Ramos (cell line): ENCODE measurements around the gene CAT.

Experiments used
- in situ Hi-C: fragments of 300-500 bp; cut with MboI; formaldehyde crosslinking; loops from one replicate; pipeline ENCODE4 v1.14.3; 2022; ENCODE audit warnings: low sequenced_read_pairs; ENCODE audit not compliant: unreplicated experiment

CAT gene

DNA sequence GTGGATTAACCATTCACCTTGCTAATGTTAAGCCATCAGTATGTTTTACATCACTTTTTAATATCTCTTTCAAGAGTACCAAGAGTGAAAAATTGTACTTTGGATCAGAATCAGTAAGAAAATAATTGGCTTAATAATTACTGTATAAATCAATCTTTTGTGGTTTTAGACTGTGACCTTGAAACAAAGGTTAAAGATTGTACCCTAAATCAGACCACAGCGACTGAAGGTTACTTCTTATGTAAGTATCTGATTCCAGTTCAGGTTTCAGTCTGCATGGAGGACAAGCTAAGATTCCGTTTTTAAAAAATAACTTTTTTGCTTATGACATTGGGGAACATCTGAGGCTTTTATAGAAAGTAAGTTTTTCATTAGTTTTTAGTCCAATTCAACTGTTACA, 18.9 kb downstream of the CAT start:
- in situ Hi-C loops: no loop called here

DNA sequence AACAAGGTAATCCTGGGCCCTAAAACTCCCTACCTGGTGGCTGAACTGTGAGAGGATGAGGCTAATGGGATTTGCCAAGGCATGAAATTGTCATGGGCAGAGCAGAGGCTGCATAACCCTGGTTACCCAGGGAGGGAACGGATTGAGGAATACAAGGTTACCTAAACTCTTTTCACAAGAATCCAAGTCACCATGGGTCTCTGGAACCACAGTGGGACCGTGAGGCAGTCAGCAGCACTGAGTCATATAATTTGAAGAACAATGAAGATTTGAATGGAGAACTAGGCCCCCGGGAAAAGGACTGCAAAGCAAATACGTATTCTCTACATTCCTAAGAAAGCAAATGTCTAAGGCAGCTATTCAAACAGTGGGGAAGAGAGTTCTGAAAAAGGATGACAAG, 19.8 kb downstream of the CAT start:
- in situ Hi-C loops: no loop called here

DNA sequence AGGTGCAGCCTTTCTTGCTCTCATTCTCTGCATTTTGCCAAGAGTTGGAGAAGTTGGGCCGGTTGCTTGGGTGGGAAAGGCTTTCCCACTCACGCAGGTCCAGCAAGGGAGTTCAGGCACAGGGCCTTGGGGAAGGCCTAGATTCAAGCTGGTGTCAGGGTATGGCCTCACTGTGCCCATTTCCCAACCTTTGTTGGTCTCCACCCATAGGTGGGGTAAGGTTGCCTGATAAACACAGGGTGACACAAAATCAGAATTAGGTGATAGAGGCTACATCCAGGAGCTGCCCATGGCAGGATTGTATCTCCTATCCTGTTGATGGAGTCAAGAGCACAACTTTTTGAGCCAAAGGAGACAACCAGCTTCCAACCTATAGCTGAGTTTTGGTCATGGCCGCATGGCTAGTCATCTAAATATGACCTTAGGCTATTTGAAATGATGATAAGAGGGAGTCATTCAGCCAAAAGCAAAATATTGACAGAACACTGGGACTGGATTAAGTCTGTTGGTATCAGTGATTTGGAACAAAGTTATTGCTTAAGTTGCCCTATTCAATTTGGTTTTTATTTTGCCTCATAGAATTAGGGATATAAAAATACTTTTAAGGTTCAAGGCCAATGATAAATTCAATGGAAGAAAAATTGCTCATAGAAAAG, 20.9 kb downstream of the CAT start:
- in situ Hi-C loops: no loop called here

DNA sequence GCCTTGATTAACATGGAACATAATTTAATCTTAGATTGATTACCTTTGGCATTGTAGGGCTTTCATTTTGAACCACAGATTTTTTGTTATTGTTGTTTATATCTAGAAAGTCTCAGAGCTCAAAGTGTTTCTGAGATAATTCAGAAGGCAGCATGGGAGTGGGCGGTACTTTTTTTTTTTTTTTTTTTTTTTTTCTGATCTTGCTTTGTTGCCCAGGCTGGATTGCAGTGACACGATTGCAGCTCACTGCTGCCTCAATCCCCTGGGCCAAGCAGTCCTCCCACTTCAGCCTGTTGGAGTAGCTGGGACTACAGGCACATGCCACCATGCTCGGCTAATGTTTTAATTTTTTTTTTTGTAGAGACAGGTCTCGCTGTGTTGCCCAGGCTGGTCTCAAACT, 21.5 kb downstream of the CAT start:
- in situ Hi-C loops: no loop called here

DNA sequence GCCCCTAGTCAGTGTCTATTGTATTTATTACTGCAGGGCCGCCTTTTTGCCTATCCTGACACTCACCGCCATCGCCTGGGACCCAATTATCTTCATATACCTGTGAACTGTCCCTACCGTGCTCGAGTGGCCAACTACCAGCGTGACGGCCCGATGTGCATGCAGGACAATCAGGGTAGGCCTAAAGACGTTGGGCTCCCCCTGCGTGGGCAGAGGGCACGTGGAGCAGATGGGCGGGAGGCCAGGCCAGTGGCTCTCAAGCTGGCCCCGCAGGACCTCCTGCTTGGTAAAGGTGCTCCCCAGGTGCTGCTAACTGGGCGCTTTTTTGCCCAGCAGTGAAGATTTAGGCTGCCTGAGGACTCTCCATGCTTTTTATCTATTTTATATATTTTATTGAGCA, 22.5 kb downstream of the CAT start:
- in situ Hi-C loops: no loop called here

DNA sequence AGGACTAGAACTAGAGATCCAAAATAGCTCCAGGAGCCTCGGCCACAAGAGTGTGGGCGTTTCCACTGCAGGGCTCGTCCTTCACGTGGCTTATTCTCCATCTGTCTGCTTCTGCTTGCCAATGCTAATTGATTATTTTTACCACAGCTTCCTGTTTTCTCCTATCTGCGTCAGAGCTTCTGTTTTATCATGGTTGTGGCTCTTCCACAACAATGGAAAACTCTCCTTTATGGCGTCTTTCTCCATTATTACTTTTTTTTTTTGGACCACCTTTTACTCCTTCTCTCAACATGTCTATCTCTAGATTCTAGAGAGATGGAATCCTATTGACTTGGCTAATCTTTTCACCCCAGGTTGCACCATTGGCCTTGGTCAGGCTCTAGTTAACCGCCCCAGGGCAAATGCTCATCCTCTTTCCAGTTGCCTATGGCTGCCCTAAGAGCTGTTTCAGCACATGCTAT, 25.9 kb downstream of the CAT start:
- in situ Hi-C loops: no loop called here

DNA sequence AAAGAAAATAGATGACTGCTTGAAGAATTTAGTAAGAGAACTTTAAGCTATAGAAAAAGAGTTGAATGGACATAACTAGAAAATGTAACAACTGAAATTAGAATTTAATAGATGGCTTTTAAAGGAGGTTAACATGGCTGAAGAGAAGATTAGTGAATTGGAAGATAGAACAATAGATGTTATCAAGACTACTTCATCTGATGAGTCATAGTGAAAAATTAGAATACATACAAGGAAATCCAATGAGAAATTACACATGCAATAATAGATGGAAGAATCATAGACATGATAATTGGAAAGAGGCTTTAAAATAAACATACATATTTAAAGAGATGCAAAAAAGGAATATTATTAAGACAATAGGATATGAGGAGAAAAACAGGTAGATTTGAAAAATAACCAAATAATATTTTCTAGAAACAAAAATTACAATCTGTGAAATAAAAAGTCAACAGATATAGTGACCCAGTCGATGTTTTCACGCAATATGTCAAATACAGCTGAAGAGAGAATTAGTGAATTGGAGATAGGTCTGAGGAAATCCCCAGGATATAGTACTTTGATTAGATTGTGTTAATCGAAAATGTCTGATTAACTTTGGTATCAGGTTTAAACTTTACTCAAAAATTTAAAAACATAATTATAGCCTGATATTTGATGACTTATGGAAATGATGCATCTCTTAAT, 28.2 kb downstream of the CAT start:
- in situ Hi-C loops: no loop called here

DNA sequence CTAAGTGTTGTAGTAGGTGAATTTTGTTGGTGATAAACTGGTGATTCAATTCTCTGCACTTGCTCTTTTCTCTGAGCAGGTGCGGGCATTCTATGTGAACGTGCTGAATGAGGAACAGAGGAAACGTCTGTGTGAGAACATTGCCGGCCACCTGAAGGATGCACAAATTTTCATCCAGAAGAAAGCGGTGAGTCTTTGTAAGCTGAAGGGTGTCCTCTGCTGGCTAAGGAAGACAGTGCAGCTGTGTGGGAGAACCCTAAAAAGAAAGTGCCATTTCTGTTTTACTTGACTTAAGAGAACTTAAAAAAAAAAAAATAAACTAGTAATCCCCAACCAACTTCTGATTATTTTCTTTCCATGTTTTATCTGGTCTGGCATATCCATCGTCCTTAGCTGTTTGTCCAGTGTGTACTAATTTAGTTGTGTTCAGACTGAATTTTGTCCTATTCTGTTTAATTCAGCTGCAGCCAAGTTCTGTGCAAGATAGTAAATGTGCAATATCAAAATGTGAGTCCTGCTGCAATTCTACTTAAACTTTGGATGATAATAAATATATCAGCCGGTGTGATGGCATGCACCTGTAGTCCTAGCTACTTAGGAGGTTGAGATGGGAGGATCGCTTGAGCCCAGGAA, 29.6 kb downstream of the CAT start:
- in situ Hi-C loops: no loop called here

DNA sequence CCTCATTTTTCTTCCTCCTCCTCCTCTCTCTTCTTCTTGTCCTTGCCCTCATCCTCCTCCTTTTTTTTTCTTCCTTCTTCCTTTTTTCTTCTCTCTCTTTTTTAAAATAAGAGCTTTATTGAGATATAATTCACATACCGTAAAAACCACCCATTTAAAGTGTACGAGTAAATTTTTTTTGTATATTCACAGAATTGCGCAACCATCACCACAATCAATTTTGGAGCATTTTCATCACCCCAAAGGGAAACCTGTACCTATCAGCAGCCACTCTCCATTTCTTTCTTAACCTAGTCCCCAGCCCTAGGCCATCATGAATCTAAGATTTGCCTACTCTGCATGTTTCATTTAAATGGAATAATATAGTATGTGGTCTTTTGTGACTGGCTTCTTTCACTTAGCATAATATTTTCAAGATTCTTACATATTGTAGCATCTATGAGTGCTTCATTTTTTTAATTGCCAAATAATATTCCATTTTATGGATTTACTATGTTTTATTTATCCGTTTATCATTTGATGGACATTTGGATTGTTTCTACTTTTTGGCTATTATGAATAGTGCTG, 35.0 kb downstream of the CAT start:
- in situ Hi-C loops: no loop called here

DNA sequence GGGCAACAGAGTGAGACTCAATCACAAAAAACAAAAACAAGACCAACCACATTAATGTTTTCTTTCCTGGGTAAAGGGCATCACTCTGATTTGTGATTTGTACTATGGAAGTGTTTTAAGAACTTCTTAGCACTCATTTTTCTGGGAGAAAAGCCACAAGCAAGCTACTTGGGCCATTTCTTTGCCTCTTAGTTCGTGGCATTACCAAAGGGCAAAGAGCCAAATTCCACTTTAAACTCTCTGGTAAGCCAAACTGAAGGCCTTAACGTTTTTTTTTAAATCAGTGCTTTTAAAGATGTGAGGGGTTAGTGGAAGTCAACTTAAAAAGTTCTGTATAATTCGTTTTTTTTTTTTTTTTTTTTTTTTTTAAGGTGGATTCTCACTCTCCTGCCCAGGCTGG, 36.9 kb downstream of the CAT start:
- in situ Hi-C loops: loop anchor here (25.0 kb wide), 1 partner anchor 313 kb away; no protein-coding TSS in a partner anchor

DNA sequence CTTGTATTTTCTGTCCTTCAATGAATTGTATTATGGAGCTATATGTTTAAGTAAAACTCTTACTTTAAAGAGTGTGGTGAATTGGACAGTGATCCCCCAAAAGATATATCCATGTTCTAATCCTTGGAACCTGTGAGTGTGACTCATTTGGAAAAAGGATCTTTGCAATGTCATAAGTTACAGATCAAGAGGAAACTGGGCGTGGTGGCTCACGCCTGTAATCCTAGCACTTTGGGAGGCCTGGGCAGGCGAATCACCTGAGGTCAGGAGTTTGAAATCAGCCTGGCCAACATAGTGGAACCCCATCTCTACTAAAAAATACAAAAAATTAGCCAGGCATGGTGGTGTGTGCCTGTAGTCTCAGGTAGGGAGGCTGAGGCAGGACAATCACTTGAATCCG, 38.1 kb downstream of the CAT start:
- in situ Hi-C loops: loop anchor here (25.0 kb wide), 1 partner anchor 315 kb away; no protein-coding TSS in a partner anchor

DNA sequence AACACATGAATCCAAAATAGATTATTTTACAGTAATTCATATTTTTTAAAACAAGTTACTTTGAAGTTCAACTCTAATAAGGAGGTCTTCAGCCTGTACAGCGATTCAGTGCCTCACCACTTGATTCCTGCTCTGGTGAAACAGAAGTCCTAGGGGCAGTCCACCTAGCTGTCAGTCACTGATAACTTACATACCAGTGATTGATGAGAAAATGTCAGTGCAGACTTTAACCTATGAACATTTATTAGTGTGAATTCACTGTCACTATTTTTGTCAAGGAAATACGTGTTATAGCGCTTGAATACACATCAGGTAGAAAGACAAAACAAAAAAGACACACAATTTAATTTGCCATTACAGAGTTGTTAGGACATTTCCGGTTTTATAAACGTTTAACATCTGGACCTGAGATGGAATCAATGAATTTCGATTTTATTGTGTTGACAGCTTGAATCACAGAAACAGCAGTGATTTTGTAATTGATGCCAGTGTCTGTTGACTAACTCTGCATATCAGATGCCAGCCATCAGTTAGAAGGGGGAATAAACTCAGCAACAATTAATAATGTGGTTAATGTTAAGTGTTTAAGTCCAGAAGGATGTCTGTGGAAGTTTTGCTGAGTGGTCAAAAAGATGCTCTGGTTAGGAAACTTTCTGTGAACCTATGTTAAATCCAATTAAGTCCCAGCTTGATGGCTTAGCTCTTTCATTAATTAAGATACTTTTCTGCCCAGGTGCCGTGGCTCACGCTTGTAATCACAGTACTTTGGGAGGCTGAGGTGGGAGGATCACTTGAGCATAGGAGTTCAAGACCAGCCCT, 40.3 kb downstream of the CAT start:
- in situ Hi-C loops: loop anchor here (25.0 kb wide), 1 partner anchor 317 kb away; no protein-coding TSS in a partner anchor

DNA sequence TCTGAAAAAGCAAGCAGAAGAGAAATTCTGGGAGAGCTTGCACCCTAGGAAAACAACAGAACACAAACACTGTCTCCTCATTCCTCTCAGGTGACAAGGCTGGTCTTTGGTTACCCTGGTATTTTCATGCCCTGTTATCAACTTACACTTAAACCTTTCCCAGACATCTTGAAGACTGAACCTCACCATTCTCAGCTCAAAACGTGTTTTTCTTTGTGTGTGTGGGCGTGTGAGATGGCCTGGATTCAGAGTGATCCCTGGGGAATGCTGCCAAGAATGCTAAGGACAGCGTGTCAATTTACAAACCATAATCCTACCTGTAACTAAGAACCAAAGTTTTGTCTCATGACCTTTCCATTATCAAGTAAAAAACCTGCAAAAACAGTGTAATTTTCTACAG, 41.6 kb downstream of the CAT start:
- in situ Hi-C loops: loop anchor here (25.0 kb wide), 1 partner anchor 318 kb away; no protein-coding TSS in a partner anchor

DNA sequence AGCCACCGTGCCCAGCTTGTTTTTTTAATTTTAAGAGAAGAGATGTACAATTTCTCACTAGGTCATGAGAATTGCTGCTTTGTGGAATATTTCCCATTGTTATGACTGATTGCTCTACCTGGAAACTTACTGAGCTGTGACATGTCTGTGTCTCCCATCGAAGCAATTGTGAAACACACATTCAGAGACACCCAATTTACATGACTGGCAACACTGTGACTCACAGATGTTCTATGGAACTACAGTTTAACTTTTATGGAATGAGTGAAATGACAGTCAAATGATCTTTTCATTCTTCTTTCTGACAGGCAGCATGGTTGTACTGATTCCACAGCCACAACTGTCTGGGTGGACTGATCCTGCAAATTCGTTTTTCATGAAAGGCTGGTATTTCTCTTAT, 42.6 kb downstream of the CAT start:
- in situ Hi-C loops: loop anchor here (25.0 kb wide), 1 partner anchor 319 kb away; no protein-coding TSS in a partner anchor

DNA sequence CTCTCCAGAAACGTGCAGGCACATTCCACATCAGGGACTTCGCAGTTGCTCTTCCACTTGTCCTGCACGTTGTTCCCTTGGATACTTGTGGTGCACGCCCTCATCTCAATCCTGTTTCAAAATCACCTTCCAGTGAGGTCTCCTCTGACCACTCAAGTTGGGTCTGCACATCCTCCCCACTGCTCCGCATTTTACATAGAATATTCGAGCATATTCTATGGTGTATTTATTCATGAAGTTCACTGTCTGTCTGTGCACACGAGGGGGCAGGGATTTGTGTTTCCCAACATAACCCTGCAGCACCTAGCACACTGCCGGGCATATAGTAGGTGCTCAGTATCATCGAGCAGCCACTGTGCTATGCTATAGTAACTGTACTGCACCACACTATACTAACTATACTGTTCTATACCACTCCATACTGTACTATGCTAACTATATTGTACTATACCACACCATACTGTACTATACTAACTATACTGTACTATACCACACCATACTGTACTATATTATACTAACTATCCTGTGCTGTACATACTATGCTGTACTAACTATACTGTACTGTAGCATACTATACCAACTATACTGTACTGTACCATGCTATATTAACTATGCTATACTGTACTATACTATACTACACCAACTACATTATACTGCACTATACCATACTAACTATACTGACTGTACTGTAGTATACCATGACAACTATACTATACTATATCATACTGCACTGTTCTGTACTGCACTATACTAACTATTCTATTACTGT, 44.6 kb downstream of the CAT start:
- in situ Hi-C loops: loop anchor here (25.0 kb wide), 1 partner anchor 321 kb away; no protein-coding TSS in a partner anchor

DNA sequence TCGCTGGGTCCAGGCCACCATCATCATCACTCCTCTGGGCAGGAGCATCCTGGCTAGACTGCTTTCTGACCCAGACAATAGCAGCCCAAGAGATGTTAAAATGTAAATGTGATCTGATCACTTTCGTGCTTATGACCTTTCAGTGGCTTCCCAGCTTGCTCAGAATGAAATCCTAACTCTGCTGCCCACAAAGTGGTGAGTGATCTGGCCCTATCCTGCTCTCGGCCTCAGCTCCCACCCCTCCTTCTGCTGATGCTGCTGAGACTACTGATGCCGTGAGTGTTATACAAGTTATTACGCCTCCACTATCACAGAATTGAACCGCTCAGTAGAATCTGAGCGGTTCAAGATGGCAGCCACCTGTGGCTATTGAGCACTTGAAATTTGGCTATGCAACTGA, 48.7 kb downstream of the CAT start:
- in situ Hi-C loops: loop anchor here (25.0 kb wide), 1 partner anchor 325 kb away; no protein-coding TSS in a partner anchor

DNA sequence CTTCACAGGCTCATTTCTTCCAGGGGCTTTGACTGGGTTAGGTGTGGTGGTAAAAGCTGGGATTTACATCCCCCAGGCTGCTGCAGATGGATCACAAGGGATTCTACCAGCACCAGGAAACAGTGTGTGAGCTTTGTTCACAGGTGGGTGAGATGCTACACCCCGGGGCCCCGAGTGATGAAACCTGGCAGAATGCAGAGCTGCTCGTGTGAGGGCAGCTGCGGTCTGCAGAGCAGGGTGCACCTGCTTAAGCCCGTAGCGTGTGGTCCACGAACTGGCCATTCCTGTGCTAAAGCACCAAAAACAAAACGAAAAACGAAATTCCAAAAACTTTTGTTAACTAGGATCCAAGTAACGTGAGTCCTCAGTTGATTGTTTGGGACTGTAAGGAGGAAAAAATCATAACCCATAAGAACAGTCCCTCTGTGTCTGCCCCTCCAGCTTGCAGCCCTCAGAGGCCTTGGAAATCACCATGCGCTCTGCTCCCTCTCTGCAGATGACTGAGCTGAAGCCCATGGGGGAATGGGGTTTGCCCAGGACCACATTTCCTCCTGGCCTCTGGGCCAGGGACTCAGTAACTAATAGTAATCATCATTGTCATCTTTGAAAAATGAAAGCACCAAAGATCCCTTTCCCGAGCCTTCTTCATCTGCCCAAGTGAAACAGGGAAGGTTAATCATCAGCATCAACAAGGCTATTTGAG, 50.3 kb downstream of the CAT start:
- in situ Hi-C loops: loop anchor here (25.0 kb wide), 1 partner anchor 327 kb away; no protein-coding TSS in a partner anchor

DNA sequence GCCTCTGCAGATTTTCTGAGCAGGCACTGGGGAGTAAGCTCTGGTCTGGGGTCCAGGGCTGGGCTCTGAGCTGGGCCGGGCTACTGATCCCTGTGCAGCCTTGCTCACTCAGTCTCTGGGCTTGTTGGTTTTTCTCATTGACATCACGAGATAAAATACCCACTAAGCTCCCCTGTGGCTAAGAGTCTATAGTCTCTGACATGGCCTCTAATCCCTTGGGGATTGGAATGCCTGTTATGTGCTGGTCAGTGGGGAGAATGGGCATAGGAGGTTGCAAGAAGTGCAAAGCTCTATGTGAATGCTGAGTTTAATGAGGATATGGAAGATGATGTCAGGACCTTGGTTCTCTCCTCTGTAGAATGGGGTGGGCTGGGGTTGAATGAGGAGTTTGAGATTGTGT, 51.6 kb downstream of the CAT start:
- in situ Hi-C loops: loop anchor here (25.0 kb wide), 1 partner anchor 328 kb away; no protein-coding TSS in a partner anchor
